ENCODE data around the gene NABP2.

- TF ChIP-seq CTCF (IDR thresholded peaks at IDR 0.05 in 4 of 5, conservative IDR thresholded peaks at IDR 0.05 in 1 of 5), result no peak
- TF ChIP-seq POLR2A (IDR thresholded peaks at IDR 0.05), result no peak
Measured at GRCh38 chr12:56255671-56256070, 31.5 kb downstream of the NABP2 start.

Data from gastrocnemius medialis (tissue), 4 donors.